Right lobe of liver (tissue), 6 donors: ENCODE results near the gene TRAFD1. TPM values are rescaled to one million over a fixed set of nuclear protein-coding genes. Genes with fewer than 3 reads are reported as not detected.

ENCODE experiments used
- ATAC-seq, 4 donors: fragments of 200-7000 bp; cut with Tn5 transposase; one replicate each; pipeline ENCODE4 v1.9.1; 2020; ENCODE audit warnings: mild to moderate bottlenecking in 4 of 4, moderate library complexity in 4 of 4
- DNase-seq, 3 donors: peaks; one replicate each; pipeline ENCODE4 v3.0.0-alpha.2; 2020
- H3K27ac ChIP-seq, 3 donors: fragments of 200-600 bp; one replicate each; pipeline ENCODE4 v1.8.0; 2022
- H3K27me3 ChIP-seq, 2 donors: fragments of 200-600 bp; one replicate each; pipeline ENCODE4 v1.8.0; 2022
- H3K36me3 ChIP-seq, 4 donors: fragments of 200-600 bp; sonication (generic) in 1 of 4; one replicate each; pipeline versions ENCODE4 v1.5.1 to v1.8.0; 2017 to 2022; ENCODE audit warnings: control low read depth in 1 of 4
- H3K4me1 ChIP-seq, 4 donors: fragments of 200-600 bp; sonication (generic) in 1 of 4; one replicate each; pipeline versions ENCODE4 v1.5.1 to v1.8.0; 2017 to 2022; ENCODE audit warnings: control low read depth in 1 of 4
- H3K4me3 ChIP-seq, 3 donors: fragments of 200-600 bp; one replicate each; pipeline ENCODE4 v1.8.0; 2022
- H3K9me3 ChIP-seq, 4 donors: fragments of 200-600 bp; sonication (generic) in 1 of 4; one replicate each; pipeline versions ENCODE4 v1.5.1 to v1.8.0; 2017 to 2022; ENCODE audit warnings: control low read depth in 1 of 4
- POLR2A ChIP-seq: fragments of 450-650 bp; IDR thresholded peaks from one replicate; pipeline ENCODE4 v1.6.1; 2017; ENCODE audit warnings: antibody characterized with exemption, mild to moderate bottlenecking
- WGBS: methylation state at CpG from one replicate; pipeline ENCODE4 v1.1.6; 2018; ENCODE audit warnings: low coverage, low lambda C conversion rate; ENCODE audit not compliant: insufficient coverage; ENCODE audit errors: missing lambda C conversion rate; 5-methylcytosine and 5-hydroxymethylcytosine counted together
- intact Hi-C, 2 donors: fragments of 100-400 bp; cut with DNase I; formaldehyde crosslinking; loops; one replicate each; pipeline versions ENCODE4 v1.11.2 to v1.14.1; 2022
- long read RNA-seq: library from polyadenylated mRNA; unstranded; transcript quantifications from one replicate; pipeline ENCODE4 v2.0.0, GENCODE V29; 2019
- total RNA-seq, 6 experiments: library from RNA; depleted of rRNA in 2 of 6; stranded (reverse); fragments of >200 nt in 2 of 6; fragmentation: NEBNext Ultra II Directional in 3 of 6; extraction: Animal tissue kit (Norgen Biotek cat#: 25700) in 3 of 6; gene quantifications; one replicate each; pipeline versions ENCODE4 v1.1.0 to v1.2.4, GENCODE V29; 2016 to 2023
- TF ChIP-seq, protein P1 (sequence below), 4 donors: fragments of 200-600 bp in 3 of 4; fragments of 450-650 bp in 1 of 4; IDR thresholded peaks; one replicate each; pipeline versions ENCODE4 v1.5.1 to v1.8.0; 2016 to 2022; ENCODE audit warnings: antibody characterized with exemption in 4 of 4, mild to moderate bottlenecking in 2 of 4
- donor health status: DM: no; HTN: yes; CAD: no.
- donor health status: DM: no; HTN: no; CAD: no.
- donor health status: DM: no; HTN: no; CAD: no.
- donor health status: DM: no; HTN: yes; CAD: no.
- donor health status: DM: no; HTN: yes; CAD: no.

Gene TRAFD1, protein sequence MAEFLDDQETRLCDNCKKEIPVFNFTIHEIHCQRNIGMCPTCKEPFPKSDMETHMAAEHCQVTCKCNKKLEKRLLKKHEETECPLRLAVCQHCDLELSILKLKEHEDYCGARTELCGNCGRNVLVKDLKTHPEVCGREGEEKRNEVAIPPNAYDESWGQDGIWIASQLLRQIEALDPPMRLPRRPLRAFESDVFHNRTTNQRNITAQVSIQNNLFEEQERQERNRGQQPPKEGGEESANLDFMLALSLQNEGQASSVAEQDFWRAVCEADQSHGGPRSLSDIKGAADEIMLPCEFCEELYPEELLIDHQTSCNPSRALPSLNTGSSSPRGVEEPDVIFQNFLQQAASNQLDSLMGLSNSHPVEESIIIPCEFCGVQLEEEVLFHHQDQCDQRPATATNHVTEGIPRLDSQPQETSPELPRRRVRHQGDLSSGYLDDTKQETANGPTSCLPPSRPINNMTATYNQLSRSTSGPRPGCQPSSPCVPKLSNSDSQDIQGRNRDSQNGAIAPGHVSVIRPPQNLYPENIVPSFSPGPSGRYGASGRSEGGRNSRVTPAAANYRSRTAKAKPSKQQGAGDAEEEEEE
- total RNA-seq: 10 to 100 TPM in 3 of 6 experiments, 1 to 10 TPM in 3; 6.3 to 14.9 (median 10.3) TPM
- long read RNA-seq, partial matches to known transcripts: 0 of 2 reads
- long read RNA-seq, other reads (novel, unspliced or antisense): 0 of 2 reads

DNA sequence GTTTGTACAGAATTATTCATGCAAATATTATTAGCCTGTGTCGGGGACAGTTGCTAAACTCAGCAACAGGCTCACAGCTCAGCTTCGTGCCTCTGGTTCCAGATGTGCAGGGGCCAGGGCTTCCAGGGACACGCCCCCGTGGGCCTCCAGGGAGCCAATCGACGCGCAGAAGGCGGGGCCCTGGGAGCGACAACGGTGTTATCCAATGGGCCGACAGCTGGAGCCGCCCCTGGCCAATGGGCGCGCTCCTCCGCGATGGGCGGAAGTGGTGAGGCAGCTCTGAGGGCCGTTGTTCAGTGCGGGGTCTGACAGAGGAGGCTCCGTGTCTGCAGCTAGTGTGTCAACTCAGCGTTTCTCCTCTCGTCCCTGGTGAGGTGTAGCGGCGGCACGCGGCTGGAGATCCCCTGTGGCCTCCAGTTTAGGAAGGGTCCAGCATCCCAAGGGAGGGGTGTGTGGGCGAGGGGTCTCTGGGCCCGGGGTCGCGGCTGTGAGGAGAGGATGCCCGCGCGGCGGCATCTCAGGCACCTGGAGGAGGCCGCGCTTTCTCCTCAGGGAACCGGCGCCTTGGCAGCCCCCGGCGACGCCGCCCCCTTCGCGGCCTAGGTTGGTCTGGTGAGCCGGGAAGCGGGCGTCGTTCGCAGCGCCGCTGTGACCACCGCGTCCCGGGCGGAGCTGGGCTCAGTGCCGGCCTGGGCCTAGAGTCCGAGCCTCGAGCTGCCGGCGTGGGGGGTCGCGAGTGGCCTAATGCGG, at the start of gene TRAFD1:
TSS of gene TRAFD1 (plus strand) at position 311 of the 750 bp plus-strand sequence. CDS start 4,963 bp downstream, outside the sequence.
- peak within 1 kb of the TSS; percentile 69 to 84 (median 71) for H3K27ac ChIP-seq
- no peaks in the 10 kb centered on the region for H3K36me3 ChIP-seq
- no peaks in the 10 kb centered on the region for H3K9me3 ChIP-seq
- DNase-seq (peak; percentile 98), ATAC-seq (peak; percentile 98 to 100 (median 99))
- peak within 1 kb of the TSS; percentile 83 to 98 (median 87) for H3K4me3 ChIP-seq
- WGBS: 0% methylated on average over 4 of the region's 63 CpGs
- H3K4me1 ChIP-seq: peaks cover 0 to 31% (median 13%) of the 10 kb centered on the region in 4 donors
- TF ChIP-seq, protein P1, sequence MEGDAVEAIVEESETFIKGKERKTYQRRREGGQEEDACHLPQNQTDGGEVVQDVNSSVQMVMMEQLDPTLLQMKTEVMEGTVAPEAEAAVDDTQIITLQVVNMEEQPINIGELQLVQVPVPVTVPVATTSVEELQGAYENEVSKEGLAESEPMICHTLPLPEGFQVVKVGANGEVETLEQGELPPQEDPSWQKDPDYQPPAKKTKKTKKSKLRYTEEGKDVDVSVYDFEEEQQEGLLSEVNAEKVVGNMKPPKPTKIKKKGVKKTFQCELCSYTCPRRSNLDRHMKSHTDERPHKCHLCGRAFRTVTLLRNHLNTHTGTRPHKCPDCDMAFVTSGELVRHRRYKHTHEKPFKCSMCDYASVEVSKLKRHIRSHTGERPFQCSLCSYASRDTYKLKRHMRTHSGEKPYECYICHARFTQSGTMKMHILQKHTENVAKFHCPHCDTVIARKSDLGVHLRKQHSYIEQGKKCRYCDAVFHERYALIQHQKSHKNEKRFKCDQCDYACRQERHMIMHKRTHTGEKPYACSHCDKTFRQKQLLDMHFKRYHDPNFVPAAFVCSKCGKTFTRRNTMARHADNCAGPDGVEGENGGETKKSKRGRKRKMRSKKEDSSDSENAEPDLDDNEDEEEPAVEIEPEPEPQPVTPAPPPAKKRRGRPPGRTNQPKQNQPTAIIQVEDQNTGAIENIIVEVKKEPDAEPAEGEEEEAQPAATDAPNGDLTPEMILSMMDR (IDR thresholded peaks at IDR 0.05): no peak
- TF ChIP-seq POLR2A: peak; percentile 97
- intact Hi-C loops: no loop called here
- no peaks in the 10 kb centered on the region for H3K27me3 ChIP-seq

DNA sequence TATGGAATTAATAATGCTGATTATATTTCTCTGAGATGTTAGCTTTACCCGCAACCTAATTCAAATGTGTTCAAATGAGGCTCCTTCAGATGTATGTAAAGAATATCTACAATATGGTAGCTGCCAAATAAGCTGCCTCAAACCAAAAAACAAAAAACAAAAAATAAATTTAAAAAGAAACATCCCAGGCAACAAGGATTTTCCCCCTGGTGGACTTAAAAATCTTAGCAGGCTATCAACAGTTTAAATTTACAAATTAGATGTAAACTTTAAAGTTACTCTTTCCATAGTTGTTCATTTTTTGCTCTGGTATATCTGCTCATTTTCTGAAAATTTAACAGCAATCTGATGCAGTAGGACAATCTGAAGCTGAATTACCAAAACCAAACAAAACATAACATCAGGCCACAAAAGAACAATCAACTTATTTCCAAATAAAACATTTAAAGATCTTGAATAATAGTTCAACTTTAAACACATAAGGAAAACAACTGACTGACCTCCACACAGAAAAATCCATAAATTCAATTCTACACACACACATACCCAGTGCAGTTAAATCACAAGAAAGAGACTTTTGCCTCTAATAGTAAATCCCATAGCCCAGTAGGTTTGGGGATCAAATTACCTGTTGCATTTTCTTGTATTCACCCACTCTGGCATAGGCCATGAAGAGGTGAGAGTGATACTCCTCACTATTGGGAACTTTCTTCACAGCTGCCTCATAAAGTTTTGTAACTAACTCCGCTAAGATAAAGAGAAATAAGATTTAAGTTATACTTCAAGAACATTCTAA, 38.1 kb upstream of the TRAFD1 start:
- intact Hi-C loops: no loop called here
- WGBS: 92% methylated on average over 2 of the region's 2 CpGs
- no peaks in the 10 kb centered on the region for H3K9me3 ChIP-seq
- H3K27ac ChIP-seq: no peak overlapping the region
- no peak for TF ChIP-seq POLR2A
- TF ChIP-seq, protein P1 (IDR thresholded peaks at IDR 0.05): no peak
- no peaks in the 10 kb centered on the region for H3K27me3 ChIP-seq
- ATAC-seq (no peak), DNase-seq (no peak)
- peaks cover 0 to 53% (median 18%) of the 10 kb centered on the region in 4 donors for H3K36me3 ChIP-seq
- H3K4me1 ChIP-seq: no peaks in the 10 kb centered on the region
- no peak overlapping the region for H3K4me3 ChIP-seq

DNA sequence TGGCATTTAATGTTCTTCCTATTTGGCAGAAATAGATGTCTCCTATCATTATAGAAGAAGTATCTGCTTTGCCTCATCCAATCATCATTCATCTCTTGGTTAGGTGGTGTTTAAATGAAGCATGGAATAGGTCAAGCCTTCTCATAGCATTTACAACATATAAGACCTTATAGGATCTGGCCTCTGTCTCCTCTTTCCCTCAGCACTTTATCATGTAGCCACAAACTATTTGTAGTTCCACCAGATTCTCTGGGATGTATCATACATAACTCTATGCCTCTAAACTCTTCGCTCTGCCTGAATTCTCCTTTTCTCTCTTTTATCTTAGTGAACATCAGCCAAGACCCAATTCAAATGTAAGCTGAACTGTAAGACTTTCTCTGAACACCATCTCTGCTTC, 37.5 kb upstream of the TRAFD1 start:
- TF ChIP-seq, protein P1 (IDR thresholded peaks at IDR 0.05): no peak
- DNase-seq (no peak), ATAC-seq (no peak)
- Histone ChIP-seq H3K4me3 (no peak overlapping the region), H3K27me3 (no peaks in the 10 kb centered on the region), H3K9me3 (no peaks in the 10 kb centered on the region), H3K4me1 (no peaks in the 10 kb centered on the region), H3K36me3 (peaks cover 0 to 59% (median 18%) of the 10 kb centered on the region in 4 donors), H3K27ac (no peak overlapping the region)
- 100% methylated on average over 1 of the region's 1 CpG for WGBS
- intact Hi-C loops: no loop called here

DNA sequence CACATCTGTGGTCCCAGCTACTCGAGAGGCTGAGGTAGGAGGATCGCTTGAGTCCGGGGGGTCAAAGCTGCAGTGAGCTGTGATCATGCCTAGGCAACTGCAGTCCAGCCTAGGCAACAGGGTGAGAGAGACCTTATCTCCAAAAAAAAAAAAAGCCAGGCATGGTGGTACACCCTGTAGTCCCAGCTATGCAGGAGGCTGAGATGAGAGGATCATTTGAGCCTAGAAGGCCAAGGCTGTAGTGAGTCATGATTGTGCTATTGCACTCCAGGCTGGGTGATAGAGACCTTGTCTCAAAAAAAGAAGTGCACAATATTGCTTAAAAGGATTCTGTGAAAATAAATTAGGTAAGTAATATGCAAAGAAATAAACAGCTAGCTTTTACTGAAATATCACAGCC, 33.8 kb upstream of the TRAFD1 start:
- intact Hi-C loops: no loop called here
- TF ChIP-seq, protein P1 (IDR thresholded peaks at IDR 0.05): no peak
- no peak for TF ChIP-seq POLR2A
- Histone ChIP-seq H3K27me3 (no peaks in the 10 kb centered on the region), H3K36me3 (peaks cover 0 to 42% (median 14%) of the 10 kb centered on the region in 4 donors), H3K4me1 (no peaks in the 10 kb centered on the region), H3K9me3 (no peaks in the 10 kb centered on the region), H3K27ac (no peak overlapping the region), H3K4me3 (no peak overlapping the region)
- no peak for DNase-seq
- WGBS: 93% methylated on average over 3 of the region's 3 CpGs
- no peak for ATAC-seq
